IgD-negative memory B cell (primary cell): Measurements from ENCODE around the gene PTCH1. TPM values are rescaled to one million over a fixed set of nuclear protein-coding genes. Genes with fewer than 3 reads are reported as not detected.

Experiments used
- H3K27ac Mint-ChIP-seq, 3 donors: one replicate each; pipeline ENCODE4 v1.8.0; 2020 to 2022; ENCODE audit warnings: mild to moderate bottlenecking in 3 of 3, mixed read lengths in 3 of 3, moderate library complexity in 1 of 3
- H3K27me3 Mint-ChIP-seq: one replicate; pipeline ENCODE4 v1.8.0; 2021; ENCODE audit warnings: mixed read lengths
- H3K36me3 Mint-ChIP-seq: one replicate; pipeline ENCODE4 v1.8.0; 2020; ENCODE audit warnings: mild to moderate bottlenecking, mixed read lengths
- H3K4me1 Mint-ChIP-seq, 3 donors: one replicate each; pipeline ENCODE4 v1.8.0; 2020 to 2022; ENCODE audit warnings: mixed read lengths in 3 of 3, mild to moderate bottlenecking in 1 of 3
- H3K4me3 Mint-ChIP-seq, 4 donors: one replicate each; pipeline ENCODE4 v1.8.0; 2020 to 2022; ENCODE audit warnings: mild to moderate bottlenecking in 4 of 4, mixed read lengths in 4 of 4, moderate library complexity in 3 of 4
- H3K9me3 Mint-ChIP-seq, 3 donors: one replicate each; pipeline ENCODE4 v1.8.0; 2020 to 2021; ENCODE audit warnings: mixed read lengths in 3 of 3, mild to moderate bottlenecking in 1 of 3
- polyA plus RNA-seq: library from polyadenylated mRNA; unstranded; fragments of 300-500 nt; fragmentation: Illumina TruSeq; gene quantifications from one replicate; pipeline ENCODE4 v1.2.3, GENCODE V29; 2021

PTCH1 gene
- polyA plus RNA-seq, 1 donor from 2014 or later = 19.3 TPM

DNA sequence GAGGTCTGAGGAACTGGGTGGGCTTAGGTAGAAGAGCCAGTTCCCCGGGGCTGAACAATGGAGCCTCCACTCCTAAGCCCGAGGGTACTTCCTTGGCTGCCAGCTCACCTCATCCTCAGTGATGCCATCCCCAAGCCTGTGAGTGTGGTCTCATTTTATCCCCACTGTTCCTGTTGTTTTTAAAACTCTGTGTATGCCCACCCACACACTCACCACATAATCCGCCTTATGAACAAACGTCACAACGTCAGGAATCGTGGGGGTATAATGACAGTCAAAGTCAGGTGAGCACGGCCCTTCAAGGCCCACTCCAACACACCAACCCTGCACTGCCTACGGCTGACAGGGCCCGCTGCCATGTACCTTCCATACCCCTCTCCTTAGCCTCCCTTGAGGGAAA lies 61.1 kb downstream of the PTCH1 start:
- H3K36me3 Mint-ChIP-seq = peaks cover 2% of the 10 kb centered on the region
- H3K4me3 Mint-ChIP-seq = no peak overlapping the region
- H3K4me1 Mint-ChIP-seq = no peaks in the 10 kb centered on the region
- no peaks in the 10 kb centered on the region for H3K27me3 Mint-ChIP-seq
- H3K9me3 Mint-ChIP-seq = no peaks in the 10 kb centered on the region
- no peak overlapping the region for H3K27ac Mint-ChIP-seq

DNA sequence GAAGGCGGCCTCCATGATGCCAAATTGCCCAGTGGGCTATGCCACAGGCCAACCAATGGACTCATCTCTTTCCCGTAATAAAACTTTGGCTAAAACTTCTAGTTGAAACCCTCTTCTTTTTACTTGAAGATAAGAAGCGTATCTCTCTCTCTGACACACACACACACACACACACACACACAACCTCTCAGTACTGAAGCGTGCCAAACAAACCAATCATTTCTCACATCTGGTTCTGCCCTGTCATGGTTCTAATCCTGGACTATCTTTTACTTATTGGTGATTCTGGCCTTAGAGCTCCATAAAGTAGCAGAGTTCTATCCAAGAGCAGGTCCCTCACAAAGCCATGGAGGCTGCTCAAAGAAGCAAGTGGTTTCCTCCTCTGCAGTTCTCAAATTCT lies 64.6 kb downstream of the PTCH1 start:
- peaks cover 2% of the 10 kb centered on the region for H3K36me3 Mint-ChIP-seq
- no peaks in the 10 kb centered on the region for H3K4me1 Mint-ChIP-seq
- no peak overlapping the region for H3K27ac Mint-ChIP-seq
- H3K9me3 Mint-ChIP-seq = no peaks in the 10 kb centered on the region
- no peak overlapping the region for H3K4me3 Mint-ChIP-seq
- no peaks in the 10 kb centered on the region for H3K27me3 Mint-ChIP-seq

DNA sequence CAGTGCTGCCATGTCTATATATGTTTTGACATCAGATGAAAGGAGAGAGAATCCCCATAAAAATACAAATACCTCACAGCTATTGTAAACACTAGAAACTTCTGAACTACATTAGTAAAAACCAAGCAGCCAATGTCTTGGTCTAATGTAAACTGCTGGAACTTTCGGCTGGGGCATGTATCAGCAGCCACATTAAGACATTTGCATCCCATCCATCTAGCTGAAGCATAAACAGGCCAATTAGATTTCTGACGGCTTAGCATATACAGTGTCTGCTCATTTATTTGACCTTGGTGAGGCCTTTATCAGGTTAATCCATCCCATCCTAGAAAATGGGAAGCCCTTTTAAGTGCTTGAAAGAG lies 65.7 kb downstream of the PTCH1 start:
- Mint-ChIP-seq H3K4me3 (no peak overlapping the region), H3K27me3 (no peaks in the 10 kb centered on the region)

DNA sequence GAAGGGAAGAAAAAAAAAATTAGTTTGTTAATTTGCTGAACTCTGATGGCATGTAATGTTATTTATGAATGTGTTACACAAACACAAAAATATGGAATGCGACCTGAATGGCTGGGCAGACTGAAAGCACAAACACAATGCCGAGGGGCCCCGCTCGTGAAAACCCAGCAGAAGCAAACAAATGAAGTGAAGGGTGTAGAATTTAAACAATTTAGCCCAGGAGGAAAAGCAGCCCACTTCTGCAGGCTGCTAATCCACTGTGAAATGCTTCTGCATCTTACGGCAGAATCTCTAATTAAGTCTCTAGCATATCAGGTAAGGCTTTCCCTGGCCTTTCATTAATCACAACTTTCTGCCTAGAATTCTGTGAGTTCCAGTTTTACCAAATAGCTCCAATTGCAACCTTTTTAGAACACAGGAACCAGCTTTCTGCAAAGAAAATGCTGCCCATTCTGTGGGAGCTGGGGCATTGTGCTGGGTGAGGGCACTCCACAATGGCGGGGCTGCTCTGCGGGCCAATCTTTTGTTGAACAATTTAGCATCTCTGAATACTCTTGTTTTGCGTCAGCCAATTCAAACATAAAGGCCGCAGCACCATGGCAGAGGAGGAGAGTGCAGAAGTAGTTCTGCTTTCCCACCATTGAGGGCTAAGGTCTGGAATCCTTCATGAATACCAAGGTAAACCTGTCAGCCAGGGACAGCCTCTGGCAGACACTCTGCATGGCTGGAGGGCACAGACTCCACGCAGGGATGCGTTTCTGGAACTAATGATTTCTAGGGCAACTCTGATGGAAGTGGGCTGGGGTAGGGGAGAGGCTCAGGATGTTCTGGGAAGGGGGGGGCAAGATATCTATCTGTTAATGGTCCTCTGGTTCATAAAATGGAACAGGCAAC lies 66.4 kb downstream of the PTCH1 start:
- Mint-ChIP-seq H3K36me3 (peaks cover 4% of the 10 kb centered on the region), H3K4me3 (no peak overlapping the region), H3K27me3 (no peaks in the 10 kb centered on the region), H3K4me1 (no peaks in the 10 kb centered on the region), H3K27ac (no peak overlapping the region), H3K9me3 (no peaks in the 10 kb centered on the region)

More for the DNA sequence above, 65.7 kb downstream of the PTCH1 start:
- Mint-ChIP-seq H3K4me1 (no peaks in the 10 kb centered on the region), H3K36me3 (peaks cover 2% of the 10 kb centered on the region), H3K9me3 (no peaks in the 10 kb centered on the region), H3K27ac (no peak overlapping the region)

DNA sequence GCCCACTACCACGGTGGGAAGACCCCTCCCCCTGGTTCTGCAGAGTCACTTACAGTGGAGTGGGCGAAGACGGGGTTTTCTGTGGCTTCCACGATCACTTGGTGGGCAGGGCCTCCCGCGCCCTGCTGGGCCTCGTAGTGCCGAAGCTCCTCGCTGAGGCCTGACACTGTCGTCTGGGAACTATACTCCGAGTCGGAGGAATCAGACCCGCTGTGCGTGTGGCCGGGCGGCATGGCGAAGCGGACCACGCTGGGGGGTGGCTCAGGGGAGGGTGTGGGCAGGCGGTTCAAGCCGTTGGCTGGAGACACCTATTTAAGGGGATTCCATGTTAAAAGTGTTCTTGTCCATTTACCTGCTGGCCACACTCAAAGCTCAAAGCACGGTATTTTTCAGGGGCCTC lies 67.8 kb downstream of the PTCH1 start:
- H3K4me1 Mint-ChIP-seq = no peaks in the 10 kb centered on the region
- peaks cover 7% of the 10 kb centered on the region for H3K36me3 Mint-ChIP-seq
- no peaks in the 10 kb centered on the region for H3K9me3 Mint-ChIP-seq
- no peaks in the 10 kb centered on the region for H3K27me3 Mint-ChIP-seq
- no peak overlapping the region for H3K4me3 Mint-ChIP-seq
- H3K27ac Mint-ChIP-seq = no peak overlapping the region

DNA sequence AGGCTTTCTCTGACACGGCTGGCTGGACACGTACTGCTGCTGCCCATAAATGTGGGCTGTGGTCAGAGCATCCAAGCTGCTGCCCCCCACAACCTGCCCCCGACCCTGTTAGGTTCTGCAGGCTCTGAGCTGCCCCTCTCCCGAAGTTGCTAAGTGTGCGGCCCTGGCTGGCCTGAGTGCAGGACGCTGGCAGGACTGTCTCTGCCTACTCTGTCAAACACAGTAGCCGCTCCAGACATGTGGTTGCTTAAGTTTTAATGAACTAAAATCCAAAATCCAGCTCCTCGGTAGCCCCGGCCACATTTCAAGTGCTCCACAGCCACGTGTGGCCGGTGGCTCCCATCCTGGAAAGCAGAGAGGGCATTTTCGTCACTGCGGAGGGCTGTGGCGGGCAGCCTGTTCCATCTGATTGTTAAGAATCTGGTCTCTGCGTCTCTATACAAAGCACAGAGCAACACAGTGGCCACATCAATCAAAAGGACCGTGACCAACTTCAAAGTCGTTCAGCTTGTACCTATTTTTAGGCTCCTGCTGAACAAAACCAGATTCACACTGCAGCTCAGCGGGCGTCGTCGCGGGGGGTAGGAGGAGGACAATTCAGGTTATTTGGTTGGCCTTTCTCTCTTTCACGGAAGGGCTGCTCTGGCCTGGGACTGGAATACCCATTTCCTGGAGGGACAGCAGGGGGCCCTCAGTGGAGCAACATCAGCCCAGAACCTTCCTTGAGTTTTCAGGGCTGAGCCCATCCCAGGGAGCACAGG lies 68.9 kb downstream of the PTCH1 start:
- Mint-ChIP-seq H3K27ac (no peak overlapping the region), H3K4me1 (no peaks in the 10 kb centered on the region), H3K36me3 (peaks cover 7% of the 10 kb centered on the region), H3K4me3 (no peak overlapping the region), H3K27me3 (no peaks in the 10 kb centered on the region), H3K9me3 (no peaks in the 10 kb centered on the region)

DNA sequence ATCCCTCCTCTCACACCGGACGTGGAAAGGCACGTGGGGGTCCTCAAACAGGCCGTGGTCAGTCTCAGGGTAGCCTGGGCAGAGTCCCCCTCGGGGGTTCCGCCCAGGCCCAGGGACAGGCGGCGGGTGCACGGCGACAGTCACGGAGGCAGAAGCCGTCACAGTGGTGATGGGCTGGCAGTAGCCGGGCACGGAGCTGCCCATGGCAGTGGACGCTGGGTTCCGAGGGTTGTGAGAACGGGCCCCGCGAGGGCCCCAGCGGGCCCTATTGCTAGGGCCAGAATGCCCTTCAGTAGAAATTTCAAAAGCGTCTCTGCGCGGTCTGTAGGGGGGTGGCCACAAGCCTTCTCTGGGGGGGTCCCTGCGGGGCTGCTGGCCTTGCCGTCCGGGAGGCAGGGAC lies 69.8 kb downstream of the PTCH1 start:
- H3K9me3 Mint-ChIP-seq = no peaks in the 10 kb centered on the region
- H3K4me1 Mint-ChIP-seq = no peaks in the 10 kb centered on the region
- no peaks in the 10 kb centered on the region for H3K27me3 Mint-ChIP-seq
- no peak overlapping the region for H3K27ac Mint-ChIP-seq
- H3K36me3 Mint-ChIP-seq = peaks cover 10% of the 10 kb centered on the region
- no peak overlapping the region for H3K4me3 Mint-ChIP-seq

DNA sequence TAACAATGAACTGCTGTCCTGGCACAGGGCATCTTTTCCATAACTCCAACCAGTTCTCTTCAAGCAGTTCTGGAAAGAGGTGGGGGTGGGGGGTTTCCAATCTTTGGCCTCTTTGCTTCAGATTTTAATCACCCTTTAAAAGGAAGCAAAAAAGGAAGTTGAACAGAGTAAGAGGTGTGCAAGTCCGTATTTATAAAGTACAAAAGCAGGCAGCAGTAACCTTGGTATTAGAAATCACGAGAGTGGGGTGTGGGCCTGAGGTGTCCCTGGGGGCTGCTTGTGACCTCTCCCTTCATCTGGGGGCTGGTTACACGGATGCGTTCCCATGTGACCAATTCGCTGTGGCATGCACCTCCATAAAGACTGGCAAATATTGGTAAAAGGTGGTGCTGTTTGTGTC lies 70.5 kb downstream of the PTCH1 start:
- peaks cover under 1% of the 10 kb centered on the region for H3K27me3 Mint-ChIP-seq
- no peaks in the 10 kb centered on the region for H3K9me3 Mint-ChIP-seq
- H3K4me1 Mint-ChIP-seq = peaks cover 0 to 3% (median 0%) of the 10 kb centered on the region in 3 donors
- no peak overlapping the region for H3K4me3 Mint-ChIP-seq
- peaks cover 10% of the 10 kb centered on the region for H3K36me3 Mint-ChIP-seq
- no peak overlapping the region for H3K27ac Mint-ChIP-seq

DNA sequence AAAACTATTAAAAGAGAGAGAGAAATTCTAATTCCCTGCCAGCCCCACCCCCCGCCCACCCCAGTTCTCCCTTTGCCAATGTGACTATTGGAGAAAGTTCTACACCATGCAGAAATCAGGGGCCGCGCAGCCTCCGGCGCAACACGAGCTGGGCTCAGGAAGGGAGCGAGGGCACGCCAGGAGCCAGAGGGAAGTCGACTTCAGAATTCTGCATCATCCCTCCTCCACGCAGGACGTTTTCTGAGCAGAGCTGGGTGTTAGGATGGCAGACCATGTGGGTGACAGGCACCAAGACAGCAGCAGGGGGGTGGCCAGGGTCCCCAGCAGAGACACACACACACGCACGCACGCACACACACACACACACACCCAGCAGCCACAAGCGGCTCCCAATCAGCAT lies 72.6 kb downstream of the PTCH1 start:
- Mint-ChIP-seq H3K9me3 (no peaks in the 10 kb centered on the region), H3K4me1 (peaks cover 0 to 9% (median 0%) of the 10 kb centered on the region in 3 donors), H3K27ac (no peak overlapping the region), H3K36me3 (peaks cover 9% of the 10 kb centered on the region), H3K4me3 (no peak overlapping the region), H3K27me3 (peaks cover 9% of the 10 kb centered on the region)

DNA sequence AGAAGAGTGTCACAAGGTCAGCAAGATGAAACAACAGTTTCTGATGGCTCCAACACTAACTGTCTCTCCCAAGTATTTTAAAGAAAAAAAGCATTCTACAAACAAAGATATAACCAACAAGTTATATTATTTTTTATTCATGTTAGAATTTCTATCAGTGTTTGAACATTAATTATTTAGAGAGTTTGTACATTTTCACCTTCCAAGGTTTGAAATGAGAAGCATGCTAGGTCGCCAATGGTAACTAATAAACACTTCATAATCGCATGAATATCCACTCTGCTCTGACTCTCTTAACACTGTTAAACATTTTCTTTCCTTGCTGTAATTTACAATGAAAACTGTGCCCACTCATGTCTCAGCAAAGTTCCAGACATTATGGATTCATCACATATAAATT lies 73.5 kb downstream of the PTCH1 start:
- Mint-ChIP-seq H3K36me3 (peaks cover 9% of the 10 kb centered on the region), H3K4me1 (peaks cover 0 to 9% (median 0%) of the 10 kb centered on the region in 3 donors), H3K27me3 (peaks cover 9% of the 10 kb centered on the region), H3K9me3 (no peaks in the 10 kb centered on the region), H3K27ac (no peak overlapping the region), H3K4me3 (no peak overlapping the region)

DNA sequence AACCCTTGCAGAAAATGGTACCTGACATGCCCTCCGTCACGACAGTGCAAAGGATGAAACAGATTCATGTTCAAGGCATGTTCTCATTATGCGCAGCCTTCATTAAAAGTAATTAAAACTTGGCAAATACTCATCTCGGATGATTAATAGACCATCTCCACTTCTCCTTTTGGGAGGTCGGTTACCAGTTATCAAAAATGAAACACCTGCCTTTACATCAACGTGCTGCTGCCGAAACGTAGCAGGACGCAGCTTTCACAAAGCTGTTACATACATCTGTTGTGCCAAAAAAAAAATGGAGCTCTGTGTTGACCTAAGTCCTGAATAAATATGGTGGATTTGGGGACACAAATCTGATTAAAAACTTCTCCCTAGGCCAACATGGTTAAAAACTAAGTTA lies 75.7 kb downstream of the PTCH1 start:
- no peaks in the 10 kb centered on the region for H3K9me3 Mint-ChIP-seq
- peaks cover 9% of the 10 kb centered on the region for H3K36me3 Mint-ChIP-seq
- H3K27ac Mint-ChIP-seq = no peak overlapping the region
- H3K4me1 Mint-ChIP-seq = peaks cover 0 to 9% (median 0%) of the 10 kb centered on the region in 3 donors
- H3K27me3 Mint-ChIP-seq = peaks cover 10% of the 10 kb centered on the region
- H3K4me3 Mint-ChIP-seq = no peak overlapping the region

DNA sequence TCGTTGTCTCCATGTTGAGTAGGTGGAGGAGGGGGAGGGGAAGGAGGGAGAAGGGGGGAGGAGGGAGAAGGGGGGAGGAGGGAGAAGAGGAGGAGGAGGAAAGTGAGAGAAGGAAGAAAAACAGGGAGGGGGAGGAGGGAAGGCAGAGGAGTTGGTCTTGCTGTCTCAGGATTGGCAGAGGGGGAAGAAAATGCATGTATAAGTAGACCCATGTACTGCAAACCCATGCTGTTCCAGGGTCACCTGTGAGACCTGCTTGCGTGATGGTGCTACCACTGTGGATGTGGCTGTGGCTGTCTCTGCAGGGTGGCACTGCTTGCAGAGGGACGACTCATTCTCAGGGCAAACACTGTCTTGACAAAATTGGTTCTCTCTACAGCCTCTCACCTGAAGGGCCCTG lies 76.3 kb downstream of the PTCH1 start:
- Mint-ChIP-seq H3K36me3 (peaks cover 7% of the 10 kb centered on the region), H3K27me3 (peaks cover 10% of the 10 kb centered on the region), H3K4me1 (peaks cover 0 to 9% (median 0%) of the 10 kb centered on the region in 3 donors), H3K4me3 (no peak overlapping the region), H3K9me3 (no peaks in the 10 kb centered on the region), H3K27ac (no peak overlapping the region)

DNA sequence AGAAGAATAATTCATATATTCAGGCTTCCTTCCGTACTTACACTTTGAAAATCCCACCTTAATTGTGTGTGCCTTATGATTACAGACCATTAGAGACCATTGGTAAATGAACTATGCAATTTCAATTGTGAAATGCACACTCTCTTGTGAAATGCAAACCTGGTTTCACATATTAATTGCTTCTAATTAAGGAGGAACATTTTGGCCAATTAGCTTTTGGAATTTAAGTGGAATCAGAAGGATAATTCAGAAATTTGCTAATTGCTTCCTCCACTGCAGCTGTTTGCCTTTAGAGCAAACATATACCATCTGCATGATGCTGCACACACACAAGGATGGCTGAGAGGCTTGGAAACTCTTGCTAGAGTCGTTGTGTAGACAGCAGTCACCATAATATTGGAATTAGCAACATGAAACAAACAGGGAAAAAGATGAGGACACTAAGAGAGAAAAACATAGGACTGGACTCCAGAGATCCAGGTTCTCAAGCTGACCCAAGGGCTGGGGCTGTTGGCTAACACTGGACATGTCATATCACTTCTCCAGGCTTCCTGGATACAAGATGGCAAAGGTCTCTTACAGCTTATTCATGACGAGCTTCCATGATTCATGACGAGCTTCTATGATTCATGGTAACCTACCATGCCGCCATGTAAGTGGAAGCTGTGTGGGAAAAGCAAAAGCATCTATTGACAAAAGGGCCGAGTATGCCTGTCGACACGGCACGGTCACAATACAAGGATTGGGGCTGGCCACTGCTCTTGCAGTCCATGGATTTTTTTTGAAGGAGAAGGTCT lies 78.0 kb downstream of the PTCH1 start:
- H3K27me3 Mint-ChIP-seq = peaks cover 13% of the 10 kb centered on the region
- peaks cover 5% of the 10 kb centered on the region for H3K36me3 Mint-ChIP-seq
- H3K4me1 Mint-ChIP-seq = peaks cover 0 to 11% (median 0%) of the 10 kb centered on the region in 3 donors
- peak overlapping the region in 1 of 3 donors; percentile 38 for H3K27ac Mint-ChIP-seq
- H3K4me3 Mint-ChIP-seq = no peak overlapping the region
- H3K9me3 Mint-ChIP-seq = peaks cover 0 to 6% (median 4%) of the 10 kb centered on the region in 3 donors

DNA sequence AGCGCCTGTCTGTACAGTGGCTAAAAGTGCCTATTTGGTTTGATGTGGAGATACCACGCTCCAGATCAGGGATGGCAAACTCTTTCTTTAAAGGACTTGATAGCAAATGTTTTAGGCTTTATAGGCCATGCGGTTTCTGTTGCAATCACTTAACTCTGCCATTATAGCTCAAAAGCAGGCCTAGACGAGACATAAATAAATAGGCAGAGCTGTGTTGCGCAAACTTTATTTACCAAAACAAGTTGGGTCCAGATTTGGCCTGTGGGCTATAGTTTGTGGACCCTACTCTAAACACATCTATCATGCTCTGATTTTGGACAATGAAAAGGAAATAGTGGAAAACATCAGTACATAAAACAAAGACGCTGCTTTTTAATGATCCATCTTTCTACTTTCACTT lies 79.2 kb downstream of the PTCH1 start:
- Mint-ChIP-seq H3K4me3 (no peak overlapping the region), H3K27ac (no peak overlapping the region), H3K9me3 (peaks cover 0 to 6% (median 4%) of the 10 kb centered on the region in 3 donors), H3K36me3 (peaks cover 2% of the 10 kb centered on the region), H3K27me3 (peaks cover 13% of the 10 kb centered on the region), H3K4me1 (peaks cover 0 to 11% (median 0%) of the 10 kb centered on the region in 3 donors)

DNA sequence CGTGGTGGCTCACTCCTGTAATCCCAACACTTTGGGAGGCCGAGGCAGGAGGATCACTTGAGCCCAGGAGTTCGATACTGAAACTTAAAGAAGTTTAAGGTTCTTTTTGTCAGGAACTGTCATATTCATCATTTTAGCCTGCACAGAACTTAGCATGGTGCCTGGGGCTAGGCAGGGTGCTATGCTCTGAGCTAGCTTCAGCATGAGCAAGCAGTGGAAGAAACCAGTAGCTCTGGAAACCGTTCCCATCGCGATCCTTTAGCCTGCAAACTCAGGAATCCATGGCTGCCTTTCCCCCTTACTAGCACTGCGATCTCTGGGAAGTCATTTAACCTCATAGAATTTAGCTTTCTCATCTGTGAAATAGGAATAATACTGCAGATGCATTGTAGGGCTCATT lies 80.4 kb downstream of the PTCH1 start:
- H3K4me1 Mint-ChIP-seq = peaks cover 0 to 10% (median 0%) of the 10 kb centered on the region in 3 donors
- peaks cover 2% of the 10 kb centered on the region for H3K36me3 Mint-ChIP-seq
- peaks cover 0 to 6% (median 4%) of the 10 kb centered on the region in 3 donors for H3K9me3 Mint-ChIP-seq
- no peak overlapping the region for H3K4me3 Mint-ChIP-seq
- peaks cover 18% of the 10 kb centered on the region for H3K27me3 Mint-ChIP-seq
- H3K27ac Mint-ChIP-seq = no peak overlapping the region
